OCI-LY3 (cell line): Measurements from ENCODE around the gene B4GALNT1.
"Not testable (repeated sequence)": the region's sequence is repeated elsewhere in the genome, so short reads cannot be mapped to it uniquely, and the experiment has no call there.

Source experiments
- H2AFZ ChIP-seq: fragments of 200-600, 300-600 bp; shearing (Covaris generic); 2 replicates; pipeline ENCODE4 v1.6.0; 2014; ENCODE audit warnings: antibody characterized with exemption, low read depth, low read length
- H3K27ac ChIP-seq: fragments of 200-600, 300-600 bp; sonication (generic); 2 replicates; pipeline ENCODE4 v1.5.1; 2014; ENCODE audit warnings: mild to moderate bottlenecking, low read length, moderate library complexity, mixed read lengths
- H3K27me3 ChIP-seq: fragments of 200-600, 300-600 bp; sonication (generic); 2 replicates; pipeline ENCODE4 v1.6.1; 2014; ENCODE audit warnings: low read depth, low read length, mixed read lengths
- H3K36me3 ChIP-seq: fragments of 200-600, 300-600 bp; sonication (generic); replicated peaks from 2 replicates; pipeline ENCODE3; 2014; ENCODE audit warnings: low read depth, low read length, mixed read lengths
- H3K4me1 ChIP-seq: fragments of 300-600, 200-600 bp; sonication (generic); 2 replicates; pipeline ENCODE4 v1.6.1; 2014; ENCODE audit warnings: low read length, mixed read lengths
- H3K4me2 ChIP-seq: fragments of 200-600, 300-600 bp; sonication (generic); 2 replicates; pipeline ENCODE4 v1.6.1; 2014; ENCODE audit warnings: low read length, mixed read lengths
- H3K4me3 ChIP-seq: fragments of 300-600, 200-600 bp; sonication (generic); 2 replicates; pipeline ENCODE4 v1.5.1; 2014; ENCODE audit warnings: antibody characterized with exemption, mild to moderate bottlenecking, low read length, moderate library complexity
- H3K79me2 ChIP-seq: fragments of 300-600, 200-600 bp; shearing (Covaris generic); 2 replicates; pipeline ENCODE4 v1.6.1; 2014; ENCODE audit warnings: mild to moderate bottlenecking, low read length, mixed read lengths
- H3K9ac ChIP-seq: fragments of 300-600, 200-600 bp; shearing (Covaris generic); 2 replicates; pipeline ENCODE4 v1.6.0; 2014; ENCODE audit warnings: mild to moderate bottlenecking, low read length, moderate library complexity
- H3K9me3 ChIP-seq: fragments of 200-600, 300-600 bp; shearing (Covaris generic); 2 replicates; pipeline ENCODE4 v1.6.1; 2014; ENCODE audit warnings: low read length, mixed read lengths; ENCODE audit not compliant: insufficient read depth
- H4K20me1 ChIP-seq: fragments of 200-600, 300-600 bp; sonication (generic); 2 replicates; pipeline ENCODE4 v1.6.1; 2016; ENCODE audit warnings: low read length, mixed read lengths; ENCODE audit not compliant: insufficient read depth
- EZH2phosphoT487 ChIP-seq: fragments of 200-600 bp; shearing (Covaris generic); IDR thresholded peaks from 2 replicates; pipeline ENCODE4 v1.6.1; 2018; ENCODE audit warnings: antibody characterized with exemption, mixed run types, low read depth
- TF ChIP-seq, protein P1 (sequence below): fragments of 200-600, 300-600 bp; sonication (generic); IDR thresholded peaks from 2 replicates; pipeline ENCODE4 v1.5.1; 2014; ENCODE audit warnings: antibody characterized with exemption, low read length, low read depth

The B4GALNT1 gene

GRCh38 chr12:57640175-57641042 is 7.4 kb upstream of the B4GALNT1 start:
- Histone ChIP-seq H3K79me2 (no peaks in the 10 kb centered on the region), H3K4me2 (no peak overlapping the region), H3K9ac (no peak overlapping the region), H3K27ac (no peak overlapping the region), H3K4me1 (no peaks in the 10 kb centered on the region), H3K4me3 (no peak overlapping the region), H2AFZ (no peak overlapping the region), H4K20me1 (no peaks in the 10 kb centered on the region), H3K9me3 (peaks cover 4% of the 10 kb centered on the region; the same call in 1 of the 2 replicates), H3K36me3 (no peaks in the 10 kb centered on the region), H3K27me3 (no peaks in the 10 kb centered on the region)
- no peak for TF ChIP-seq EZH2phosphoT487
- TF ChIP-seq, protein P1, sequence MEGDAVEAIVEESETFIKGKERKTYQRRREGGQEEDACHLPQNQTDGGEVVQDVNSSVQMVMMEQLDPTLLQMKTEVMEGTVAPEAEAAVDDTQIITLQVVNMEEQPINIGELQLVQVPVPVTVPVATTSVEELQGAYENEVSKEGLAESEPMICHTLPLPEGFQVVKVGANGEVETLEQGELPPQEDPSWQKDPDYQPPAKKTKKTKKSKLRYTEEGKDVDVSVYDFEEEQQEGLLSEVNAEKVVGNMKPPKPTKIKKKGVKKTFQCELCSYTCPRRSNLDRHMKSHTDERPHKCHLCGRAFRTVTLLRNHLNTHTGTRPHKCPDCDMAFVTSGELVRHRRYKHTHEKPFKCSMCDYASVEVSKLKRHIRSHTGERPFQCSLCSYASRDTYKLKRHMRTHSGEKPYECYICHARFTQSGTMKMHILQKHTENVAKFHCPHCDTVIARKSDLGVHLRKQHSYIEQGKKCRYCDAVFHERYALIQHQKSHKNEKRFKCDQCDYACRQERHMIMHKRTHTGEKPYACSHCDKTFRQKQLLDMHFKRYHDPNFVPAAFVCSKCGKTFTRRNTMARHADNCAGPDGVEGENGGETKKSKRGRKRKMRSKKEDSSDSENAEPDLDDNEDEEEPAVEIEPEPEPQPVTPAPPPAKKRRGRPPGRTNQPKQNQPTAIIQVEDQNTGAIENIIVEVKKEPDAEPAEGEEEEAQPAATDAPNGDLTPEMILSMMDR: no peak

DNA sequence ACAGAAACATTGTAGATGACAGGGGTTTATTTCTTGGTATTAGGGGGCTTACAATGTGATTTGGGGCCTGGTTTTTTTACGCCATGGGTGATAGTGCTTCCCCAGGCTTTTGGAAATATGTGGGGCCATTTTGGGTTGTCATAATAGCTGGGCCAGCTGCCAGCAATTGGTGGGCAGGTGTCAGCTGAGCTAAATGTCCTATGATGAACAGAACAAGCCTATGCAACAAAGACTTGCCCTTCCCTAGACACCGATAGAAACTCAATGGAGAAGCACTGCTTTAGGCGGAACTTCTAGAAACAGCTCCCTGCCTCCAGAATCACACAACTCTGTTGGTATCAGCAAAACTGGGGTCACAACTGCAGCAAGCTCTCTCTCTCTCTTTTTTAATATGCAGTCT is 5.1 kb upstream of the B4GALNT1 start:
- H3K4me3 ChIP-seq: no peak overlapping the region
- no peaks in the 10 kb centered on the region for H3K9me3 ChIP-seq
- TF ChIP-seq EZH2phosphoT487: no peak
- TF ChIP-seq, protein P1: no peak
- H3K27ac ChIP-seq: no peak overlapping the region
- H3K79me2 ChIP-seq: no peaks in the 10 kb centered on the region
- H4K20me1 ChIP-seq: no peaks in the 10 kb centered on the region
- no peak overlapping the region for H3K9ac ChIP-seq
- H2AFZ ChIP-seq: no peak overlapping the region
- peaks cover 4% of the 10 kb centered on the region; the same call in 1 of the 2 replicates for H3K4me1 ChIP-seq
- no peaks in the 10 kb centered on the region for H3K27me3 ChIP-seq
- H3K36me3 ChIP-seq: no peaks in the 10 kb centered on the region
- H3K4me2 ChIP-seq: no peak overlapping the region

DNA sequence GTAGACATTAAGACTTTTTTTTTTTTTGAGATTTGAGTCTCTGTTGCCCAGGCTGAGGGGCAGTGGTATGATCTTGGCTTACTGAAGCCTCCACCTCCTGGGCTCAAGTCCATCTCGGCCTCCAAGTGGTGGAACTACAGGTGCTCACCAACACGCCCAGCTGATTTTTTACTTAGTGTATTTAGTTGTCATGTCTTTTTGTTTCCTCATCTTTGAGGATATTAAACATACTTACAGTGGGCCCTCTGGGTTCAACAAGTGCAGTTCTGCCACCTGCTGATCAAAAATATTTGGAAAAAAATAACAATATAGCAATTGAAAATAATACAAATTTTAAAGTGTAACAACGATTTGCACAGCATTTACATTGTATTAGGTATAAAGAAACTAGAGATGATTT is 4.4 kb upstream of the B4GALNT1 start:
- no peak overlapping the region for H3K9ac ChIP-seq
- no peak overlapping the region for H2AFZ ChIP-seq
- no peaks in the 10 kb centered on the region for H4K20me1 ChIP-seq
- H3K4me1 ChIP-seq: peaks cover 5% of the 10 kb centered on the region; the same call in 1 of the 2 replicates
- H3K9me3 ChIP-seq: no peaks in the 10 kb centered on the region
- H3K27me3 ChIP-seq: no peaks in the 10 kb centered on the region
- no peaks in the 10 kb centered on the region for H3K36me3 ChIP-seq
- H3K4me3 ChIP-seq: no peak overlapping the region
- no peak overlapping the region for H3K27ac ChIP-seq
- no peaks in the 10 kb centered on the region for H3K79me2 ChIP-seq
- H3K4me2 ChIP-seq: no peak overlapping the region
- no peak for TF ChIP-seq EZH2phosphoT487
- TF ChIP-seq, protein P1: peak; percentile 32; the same call in 1 of the 2 replicates

DNA sequence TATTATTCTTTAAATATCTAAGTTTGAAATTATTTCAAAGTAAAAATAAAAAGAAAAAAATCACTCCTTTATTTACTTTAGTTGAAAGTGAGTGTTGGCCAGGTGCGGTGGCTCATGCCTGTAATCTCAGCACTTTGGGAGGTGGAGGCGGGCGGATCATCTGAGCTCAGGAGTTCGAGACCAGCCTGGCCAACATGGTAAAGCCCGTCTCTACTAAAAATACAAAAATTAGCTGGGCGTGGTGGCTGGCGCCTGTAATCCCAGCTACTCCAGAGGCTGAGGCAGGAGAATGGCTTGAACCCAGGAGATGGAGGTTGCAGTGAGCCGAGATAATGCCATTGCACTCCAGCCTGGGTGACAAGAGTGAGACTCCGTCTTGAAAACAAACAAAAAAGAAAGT is 3.7 kb upstream of the B4GALNT1 start:
- H3K9me3 ChIP-seq, H3K79me2 ChIP-seq, H4K20me1 ChIP-seq, H2AFZ ChIP-seq, H3K27me3 ChIP-seq, H3K4me2 ChIP-seq, H3K27ac ChIP-seq, H3K36me3 ChIP-seq, H3K9ac ChIP-seq, H3K4me3 ChIP-seq, H3K4me1 ChIP-seq: not testable (repeated sequence)
